GM12878 (cell line): ENCODE data around the gene STK32B. TPM values are rescaled to one million over a fixed set of nuclear protein-coding genes. Genes with fewer than 3 reads are reported as not detected.

Experiments
- ATAC-seq: fragments of 200-7000 bp; cut with Tn5 transposase; 3 replicates; pipeline ENCODE4 v1.9.1; 2020; ENCODE audit warnings: mild to moderate bottlenecking, moderate library complexity
- BruUV-seq: library from RNA; stranded (reverse); fragments of 400-500 nt; replicated peaks from 2 replicates; lab custom pipeline; 2021; lab: Mats Ljungman, UMichigan
- CTCF ChIA-PET: fragments of 300-600 bp; sonication (Branson Sonifier 250); formaldehyde crosslinking; extraction: SDS; loops from one replicate; lab custom pipeline; 2021; ENCODE audit warnings: inconsistent platforms; lab: Yijun Ruan, JAX
- POLR2A ChIA-PET: fragments of 350-600 bp; formaldehyde crosslinking; extraction: SDS; loops from one replicate; lab custom pipeline; 2021; ENCODE audit warnings: inconsistent platforms; lab: Charles Lee
- RAD21 ChIA-PET: fragments of 300-600 bp; sonication (Branson Sonifier 250); formaldehyde crosslinking; loops from one replicate; lab custom pipeline; 2023; ENCODE audit warnings: antibody characterized with exemption; ENCODE audit not compliant: unreplicated experiment; lab: Charles Lee
- SMC1A ChIA-PET: fragments of 300-600 bp; sonication (Branson Sonifier 250); formaldehyde crosslinking; loops from one replicate; lab custom pipeline; 2023; ENCODE audit not compliant: unreplicated experiment, uncharacterized antibody; lab: Charles Lee
- DNase-seq: peaks from one replicate; pipeline ENCODE4 v3.0.0-alpha.2; 2011; ENCODE audit warnings: low read depth, low spot score
- FAIRE-seq: peaks from 3 replicates; lab custom pipeline; 2011; peaks lifted over from hg19 to GRCh38; lab: Jason Lieb, UNC
- H2AFZ ChIP-seq: 2 replicates; pipeline ENCODE4 v1.6.0; 2011; ENCODE audit warnings: low read depth, low read length, control low read depth; ENCODE audit not compliant: control insufficient read depth
- H3K27ac ChIP-seq: 2 replicates; pipeline ENCODE4 v1.5.1; 2011; ENCODE audit warnings: control low read depth; ENCODE audit not compliant: control insufficient read depth, insufficient read depth
- H3K27me3 ChIP-seq, 2 experiments: replicated peaks in 1 of 2; 2 replicates each; pipeline versions ENCODE4 v1.6.0 to v1.6.1; 2011; ENCODE audit warnings: low read length in 1 of 2; ENCODE audit not compliant: control insufficient read depth in 2 of 2, insufficient read depth in 2 of 2
- H3K36me3 ChIP-seq, 2 experiments: 2 replicates each; pipeline ENCODE4 v1.5.1; 2011; ENCODE audit warnings: low read length in 1 of 2; ENCODE audit not compliant: control insufficient read depth in 2 of 2, insufficient read depth in 2 of 2
- H3K4me1 ChIP-seq: 2 replicates; pipeline ENCODE4 v1.6.1; 2011; ENCODE audit warnings: mild to moderate bottlenecking, low read length, moderate library complexity, mixed read lengths; ENCODE audit not compliant: control insufficient read depth, insufficient read depth
- H3K4me2 ChIP-seq: 2 replicates; pipeline ENCODE4 v1.6.0; 2011; ENCODE audit warnings: control low read depth; ENCODE audit not compliant: control insufficient read depth, insufficient read depth
- H3K4me3 ChIP-seq: fragments of 200-600 bp; sonication (generic); 2 replicates; pipeline ENCODE4 v1.5.1; 2016
- H3K79me2 ChIP-seq: 2 replicates; pipeline ENCODE4 v1.6.0; 2011; ENCODE audit warnings: low read length; ENCODE audit not compliant: control insufficient read depth, insufficient read depth
- H3K9ac ChIP-seq: 2 replicates; pipeline ENCODE4 v1.8.0; 2011; ENCODE audit warnings: low read length, control low read depth, mixed read lengths; ENCODE audit not compliant: control insufficient read depth, insufficient read depth
- H3K9me3 ChIP-seq: replicated peaks from 3 replicates; pipeline ENCODE4 v1.5.1; 2011; ENCODE audit warnings: mild to moderate bottlenecking, low read length; ENCODE audit not compliant: control insufficient read depth, insufficient read depth
- H4K20me1 ChIP-seq: 2 replicates; pipeline ENCODE4 v1.6.0; 2011; ENCODE audit not compliant: control insufficient read depth, insufficient read depth
- CBX3 ChIP-seq: fragments of 200-600 bp; sonication (generic); IDR thresholded peaks from 2 replicates; pipeline ENCODE4 v1.6.1; 2016; ENCODE audit warnings: low read depth, borderline replicate concordance
- CHD2 ChIP-seq: IDR thresholded peaks from 2 replicates; pipeline ENCODE4 v1.6.1; 2011; ENCODE audit warnings: low read depth, low read length, improper control_type of control experiment, borderline replicate concordance
- CHD4 ChIP-seq: fragments of 200-600 bp; sonication (generic); IDR thresholded peaks from 2 replicates; pipeline ENCODE4 v1.6.1; 2016; ENCODE audit warnings: mild to moderate bottlenecking
- ESRRA ChIP-seq: IDR thresholded peaks from 2 replicates; pipeline ENCODE4 v1.6.1; 2012; ENCODE audit warnings: mild to moderate bottlenecking, low read length, improper control_type of control experiment
- ETV6 ChIP-seq, 2 experiments: fragments of 450-650 bp in 1 of 2; IDR thresholded peaks in 1 of 2; conservative IDR thresholded peaks in 1 of 2; 2 replicates each; pipeline ENCODE4 v1.6.1; 2014; ENCODE audit warnings: antibody characterized with exemption in 1 of 2, borderline replicate concordance in 1 of 2, low read depth in 1 of 2, mild to moderate bottlenecking in 1 of 2, moderate library complexity in 1 of 2
- HCFC1 ChIP-seq: fragments of 150-350 bp; IDR thresholded peaks from 2 replicates; pipeline ENCODE4 v1.6.1; 2014; ENCODE audit warnings: low read length
- HDAC2 ChIP-seq: fragments of 200-600 bp; sonication (generic); IDR thresholded peaks from 2 replicates; pipeline ENCODE4 v1.6.1; 2017
- HDAC6 ChIP-seq: fragments of 200-600 bp; sonication (generic); IDR thresholded peaks from one replicate; pipeline ENCODE4 v1.8.0; 2017; ENCODE audit warnings: antibody characterized with exemption; ENCODE audit not compliant: unreplicated experiment
- IKZF2 ChIP-seq, 2 experiments: fragments of 450-650 bp; IDR thresholded peaks; 2 replicates each; pipeline ENCODE4 v1.6.1; 2017; ENCODE audit warnings: mild to moderate bottlenecking in 2 of 2, moderate library complexity in 2 of 2
- MYC ChIP-seq: IDR thresholded peaks from 2 replicates; pipeline ENCODE4 v1.6.1; 2011; ENCODE audit warnings: mild to moderate bottlenecking, low read length, moderate library complexity, inconsistent platforms; ENCODE audit not compliant: insufficient read depth, insufficient replicate concordance, insufficient read length, severe bottlenecking
- RAD51 ChIP-seq: fragments of 450-650 bp; IDR thresholded peaks from 2 replicates; pipeline ENCODE4 v1.6.1; 2016; ENCODE audit warnings: moderate library complexity, mild to moderate bottlenecking, inconsistent platforms
- RCOR1 ChIP-seq: conservative IDR thresholded peaks from 2 replicates; pipeline ENCODE4 v1.6.1; 2012; ENCODE audit warnings: low read depth, low read length, improper control_type of control experiment
- ZNF24 ChIP-seq: fragments of 450-650 bp; IDR thresholded peaks from 2 replicates; pipeline ENCODE4 v1.6.1; 2017; ENCODE audit warnings: antibody characterized with exemption, mild to moderate bottlenecking
- ZNF274 ChIP-seq: IDR thresholded peaks from one replicate; pipeline ENCODE4 v1.8.0; 2011; ENCODE audit not compliant: insufficient read length, insufficient read depth
- ZNF384 ChIP-seq: IDR thresholded peaks from 2 replicates; pipeline ENCODE4 v1.6.1; 2012; ENCODE audit warnings: low read depth, mild to moderate bottlenecking, low read length, improper control_type of control experiment, borderline replicate concordance
- WGBS: methylation state at CpG from one replicate; pipeline ENCODE4 v1.1.6; 2016; ENCODE audit warnings: low lambda C conversion rate; ENCODE audit not compliant: insufficient replicate concordance, insufficient coverage; ENCODE audit errors: missing lambda C conversion rate; 5-methylcytosine and 5-hydroxymethylcytosine counted together
- in situ Hi-C: fragments of 300-500 bp; cut with MboI; formaldehyde crosslinking; loops from 9 replicates; pipeline ENCODE4 v1.14.3; 2018; ENCODE audit warnings: mixed read lengths
- intact Hi-C: fragments of 100-400 bp; cut with micrococcal nuclease; formaldehyde crosslinking; loops from one replicate; pipeline ENCODE4 v1.14.2; 2022; ENCODE audit not compliant: unreplicated experiment
- polyA plus RNA-seq, 11 experiments: library from polyadenylated mRNA; depleted of rRNA in 4 of 11; unstranded in 6 of 11; stranded (reverse) in 5 of 11; fragments of >200 nt; fragmentation: Nextera tagmentation in 4 of 11; fragmentation: Illumina TruSeq in 1 of 11; extraction: Ambion mirVana in 4 of 11; extraction: Trizol in 1 of 11; gene quantifications; 1 replicate in 1 of 11; 2 replicates in 10 of 11; pipeline versions ENCODE4 v1.2.1 to v1.2.3, GENCODE V29; 2011 to 2016; ENCODE audit warnings: inconsistent platforms in 2 of 11, missing spikeins in 2 of 11, low read depth in 1 of 11
- total RNA-seq, 4 experiments: library from RNA; depleted of rRNA in 3 of 4; stranded (reverse); fragments of >200 nt in 3 of 4; fragmentation: Illumina TruSeq in 1 of 4; extraction: Trizol in 1 of 4; gene quantifications; 2 replicates each; pipeline versions ENCODE4 v1.2.1 to v1.2.3, GENCODE V29; 2013 to 2021
- TF ChIP-seq, protein P1 (sequence below): IDR thresholded peaks from 2 replicates; pipeline ENCODE4 v1.6.1; 2011; ENCODE audit warnings: borderline replicate concordance, low read depth, mild to moderate bottlenecking, moderate library complexity, low read length; ENCODE audit not compliant: insufficient read depth, poor library complexity, severe bottlenecking
- TF ChIP-seq, protein P2 (sequence below): IDR thresholded peaks from 2 replicates; pipeline ENCODE4 v1.6.1; 2012; ENCODE audit warnings: low read depth, low read length, improper control_type of control experiment
- TF ChIP-seq, protein P3 (sequence below): IDR thresholded peaks from 2 replicates; pipeline ENCODE4 v1.6.1; 2012; ENCODE audit warnings: low read depth, low read length, improper control_type of control experiment

Gene STK32B
- total and polyA plus RNA-seq, 10 of the 15 experiments (the other 5 are each of a cell fraction or from before 2014, with no cell fraction given) = 0.04 to 0.12 (median 0.08) TPM; not detected in 7

DNA sequence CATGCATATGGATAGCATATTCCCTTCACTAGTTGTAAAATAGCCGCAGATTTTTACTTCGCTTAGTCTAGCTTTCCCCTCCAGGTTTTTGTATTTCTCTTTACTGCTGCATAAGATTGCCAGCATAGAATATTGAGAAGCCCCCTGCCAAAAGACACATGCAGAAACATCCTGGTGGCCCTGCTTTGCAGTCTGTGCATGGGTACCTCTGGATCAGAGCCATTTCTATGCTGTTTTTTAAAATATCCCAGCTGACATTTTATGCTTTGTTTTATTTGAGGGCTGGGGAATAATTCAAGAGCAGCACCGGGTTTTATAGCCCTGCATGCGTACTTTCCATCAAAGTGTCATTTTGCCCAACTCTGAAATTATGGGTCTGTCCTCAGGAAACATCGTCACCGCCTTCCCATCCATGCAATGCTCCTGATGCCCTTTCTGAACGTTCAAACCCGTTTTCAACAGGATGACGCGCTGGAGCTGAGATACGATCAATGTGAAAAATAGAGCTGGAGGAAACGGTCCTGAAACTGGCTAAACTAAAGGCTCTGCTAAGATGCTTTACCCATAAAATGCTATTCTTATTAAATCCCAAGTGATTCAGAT, 342.7 kb downstream of the STK32B start (continued):
- TF ChIP-seq, protein P1, sequence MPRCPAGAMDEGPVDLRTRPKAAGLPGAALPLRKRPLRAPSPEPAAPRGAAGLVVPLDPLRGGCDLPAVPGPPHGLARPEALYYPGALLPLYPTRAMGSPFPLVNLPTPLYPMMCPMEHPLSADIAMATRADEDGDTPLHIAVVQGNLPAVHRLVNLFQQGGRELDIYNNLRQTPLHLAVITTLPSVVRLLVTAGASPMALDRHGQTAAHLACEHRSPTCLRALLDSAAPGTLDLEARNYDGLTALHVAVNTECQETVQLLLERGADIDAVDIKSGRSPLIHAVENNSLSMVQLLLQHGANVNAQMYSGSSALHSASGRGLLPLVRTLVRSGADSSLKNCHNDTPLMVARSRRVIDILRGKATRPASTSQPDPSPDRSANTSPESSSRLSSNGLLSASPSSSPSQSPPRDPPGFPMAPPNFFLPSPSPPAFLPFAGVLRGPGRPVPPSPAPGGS = no peak
- TF ChIP-seq CHD2 = no peak
- TF ChIP-seq CHD4 = no peak
- TF ChIP-seq CBX3 = no peak
- TF ChIP-seq HDAC2 = no peak
- TF ChIP-seq, all 136 proteins: peak for 0

DNA sequence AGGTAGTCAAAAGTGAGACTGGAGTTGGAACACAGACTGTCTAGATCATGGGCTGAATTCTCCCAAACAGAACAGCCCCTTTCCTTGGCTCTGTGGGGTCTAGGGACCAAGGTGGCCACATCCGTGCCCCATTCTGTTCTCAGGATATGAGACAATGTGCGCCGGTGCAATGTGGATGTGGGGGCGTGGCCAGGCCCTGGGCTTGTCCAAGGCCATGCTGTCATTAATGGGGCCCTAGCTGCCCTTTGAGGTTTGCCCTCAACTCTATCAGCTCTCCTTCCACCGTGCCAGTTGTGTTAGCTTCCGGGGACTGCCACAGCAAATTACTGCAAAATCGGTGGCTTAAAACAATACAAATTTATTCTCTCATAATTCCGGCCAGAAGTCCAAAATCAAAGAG, 344.5 kb downstream of the STK32B start:
- POLR2A ChIA-PET = no interaction called here
- H3K79me2 ChIP-seq = no peaks in the 10 kb centered on the region
- H3K4me2 ChIP-seq = no peak overlapping the region
- SMC1A ChIA-PET = no interaction called here
- H3K9me3 ChIP-seq = no peaks in the 10 kb centered on the region
- CTCF ChIA-PET = no interaction called here
- intact Hi-C loops (loop anchor here (10.0 kb wide), 2 partner anchors 319 to 401 kb away; partner anchors contain the start of gene EVC), in situ Hi-C loops (loop anchor here (10.0 kb wide), 1 partner anchor 399 kb away; no protein-coding TSS in a partner anchor)
- no peaks in the 10 kb centered on the region for H4K20me1 ChIP-seq
- H3K9ac ChIP-seq = no peak overlapping the region
- ATAC-seq (no peak), DNase-seq (no peak), FAIRE-seq (no peak)
- H3K27me3 ChIP-seq = no peaks in the 10 kb centered on the region
- no peaks in the 10 kb centered on the region for H3K4me1 ChIP-seq
- no peak overlapping the region for H3K27ac ChIP-seq
- WGBS = 21% methylated on average over 8 of the region's 8 CpGs
- BruUV-seq = no TSS peak
- RAD21 ChIA-PET = no interaction called here
- no peaks in the 10 kb centered on the region for H3K36me3 ChIP-seq
- H3K4me3 ChIP-seq = no peak overlapping the region
- H2AFZ ChIP-seq = no peak overlapping the region
- TF ChIP-seq, protein P2, sequence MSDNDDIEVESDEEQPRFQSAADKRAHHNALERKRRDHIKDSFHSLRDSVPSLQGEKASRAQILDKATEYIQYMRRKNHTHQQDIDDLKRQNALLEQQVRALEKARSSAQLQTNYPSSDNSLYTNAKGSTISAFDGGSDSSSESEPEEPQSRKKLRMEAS = no peak
- TF ChIP-seq RCOR1 (no peak), HDAC6 (no peak), ETV6 (conservative IDR thresholded peaks at IDR 0.05 in 1 of 2, IDR thresholded peaks at IDR 0.05 in 1 of 2; ENCODE audit: borderline replicate concordance in 1 of 2, low read depth in 1 of 2) (no peak), HCFC1 (no peak), ESRRA (no peak), MYC (no peak), RAD51 (no peak), ZNF24 (no peak), IKZF2 (IDR thresholded peaks at IDR 0.05) (no peak), ZNF384 (no peak), ZNF274 (no peak)
- TF ChIP-seq, protein P3, sequence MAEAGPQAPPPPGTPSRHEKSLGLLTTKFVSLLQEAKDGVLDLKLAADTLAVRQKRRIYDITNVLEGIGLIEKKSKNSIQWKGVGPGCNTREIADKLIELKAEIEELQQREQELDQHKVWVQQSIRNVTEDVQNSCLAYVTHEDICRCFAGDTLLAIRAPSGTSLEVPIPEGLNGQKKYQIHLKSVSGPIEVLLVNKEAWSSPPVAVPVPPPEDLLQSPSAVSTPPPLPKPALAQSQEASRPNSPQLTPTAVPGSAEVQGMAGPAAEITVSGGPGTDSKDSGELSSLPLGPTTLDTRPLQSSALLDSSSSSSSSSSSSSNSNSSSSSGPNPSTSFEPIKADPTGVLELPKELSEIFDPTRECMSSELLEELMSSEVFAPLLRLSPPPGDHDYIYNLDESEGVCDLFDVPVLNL = no peak
